D721Med (cell line): ENCODE measurements around the gene ABCB7.
"Not testable (repeated sequence)": the region's sequence is repeated elsewhere in the genome, so short reads cannot be mapped to it uniquely, and the experiment has no call there.

Source experiments
- DNase-seq: peaks from one replicate; pipeline ENCODE4 v3.0.0; 2011; ENCODE audit warnings: low spot score; ENCODE audit not compliant: insufficient read length
- FAIRE-seq: peaks from 2 replicates; lab custom pipeline; 2011; peaks lifted over from hg19 to GRCh38; lab: Jason Lieb, UNC
- CTCF ChIP-seq: IDR thresholded peaks from 2 replicates; pipeline ENCODE4 v1.5.1; 2012; ENCODE audit warnings: mild to moderate bottlenecking, control low read depth; ENCODE audit not compliant: insufficient read depth; ENCODE audit errors: missing control alignments

The ABCB7 gene

GRCh38 chrX:75045369-75045768 is 110.7 kb downstream of the ABCB7 start:
- no peak for TF ChIP-seq CTCF
- no peak for DNase-seq
- no peak for FAIRE-seq

GRCh38 chrX:75044142-75044541 is 111.9 kb downstream of the ABCB7 start:
- DNase-seq, FAIRE-seq: not testable (repeated sequence)

- peak; percentile 32 for FAIRE-seq
- peak; percentile 23 for TF ChIP-seq CTCF
- DNase-seq, result no peak
Measured at GRCh38 chrX:75038925-75039324, 117.2 kb downstream of the ABCB7 start.
